Activated CD4-positive, alpha-beta T cell treated with anti-CD3 and anti-CD28 coated beads, Interleukin-2, amount 50 U/mL, for 1 hour (primary cell): ENCODE measurements around the gene LAIR1.
"Not testable (repeated sequence)": the region's sequence is repeated elsewhere in the genome, so short reads cannot be mapped to it uniquely, and the experiment has no call there.

Source experiments
- DNase-seq: peaks from one replicate; pipeline ENCODE4 v3.0.0-alpha.2; 2020

The LAIR1 gene

GRCh38 chr19:54364775-54365257, at the start of gene LAIR1:
TSS of gene LAIR1 (minus strand) at chr19:54364931. CDS start at chr19:54364804, 127 bp downstream.
- DNase-seq = peak; percentile 55

GRCh38 chr19:54414156-54414555, 49.4 kb upstream of the LAIR1 start:
- DNase-seq = no peak

GRCh38 chr19:54412877-54413276, 48.1 kb upstream of the LAIR1 start:
- DNase-seq = no peak

GRCh38 chr19:54411033-54411432, 46.3 kb upstream of the LAIR1 start:
- no peak for DNase-seq

GRCh38 chr19:54408456-54409026, 43.8 kb upstream of the LAIR1 start:
- DNase-seq = no peak

GRCh38 chr19:54407780-54408179, 43.0 kb upstream of the LAIR1 start:
- DNase-seq = no peak

- no peak for DNase-seq
Measured at GRCh38 chr19:54405628-54406027, 40.9 kb upstream of the LAIR1 start.

GRCh38 chr19:54403054-54403453, 38.3 kb upstream of the LAIR1 start:
- no peak for DNase-seq

- no peak for DNase-seq
Measured at GRCh38 chr19:54400913-54401312, 36.2 kb upstream of the LAIR1 start.

GRCh38 chr19:54399189-54399588, 34.5 kb upstream of the LAIR1 start:
- DNase-seq = no peak

GRCh38 chr19:54395685-54396084, 31.0 kb upstream of the LAIR1 start:
- no peak for DNase-seq

- DNase-seq = no peak
Measured at GRCh38 chr19:54393381-54393780, 28.6 kb upstream of the LAIR1 start.

- DNase-seq = no peak
Measured at GRCh38 chr19:54392105-54392504, 27.4 kb upstream of the LAIR1 start.

- no peak for DNase-seq
Measured at GRCh38 chr19:54391589-54392061, 26.9 kb upstream of the LAIR1 start.

- peak; percentile 66 for DNase-seq
Measured at GRCh38 chr19:54390942-54391577, 26.3 kb upstream of the LAIR1 start.

GRCh38 chr19:54389553-54389952, 24.8 kb upstream of the LAIR1 start:
- no peak for DNase-seq

GRCh38 chr19:54388802-54389139, 24.0 kb upstream of the LAIR1 start:
- no peak for DNase-seq

- DNase-seq = peak; percentile 34
Measured at GRCh38 chr19:54387991-54388801, 23.5 kb upstream of the LAIR1 start.

- DNase-seq = no peak
Measured at GRCh38 chr19:54383330-54383729, 18.6 kb upstream of the LAIR1 start.

- DNase-seq = not testable (repeated sequence)
Measured at GRCh38 chr19:54382041-54382440, 17.3 kb upstream of the LAIR1 start.

GRCh38 chr19:54380897-54381296, 16.2 kb upstream of the LAIR1 start:
- DNase-seq = no peak

GRCh38 chr19:54379187-54379678, 14.5 kb upstream of the LAIR1 start:
- no peak for DNase-seq

GRCh38 chr19:54376610-54377285, 12.0 kb upstream of the LAIR1 start:
- DNase-seq = no peak
